ENCODE results near the gene MED22. TPM values are rescaled to one million over a fixed set of nuclear protein-coding genes. Genes with fewer than 3 reads are reported as not detected.
"Not testable (repeated sequence)": the region's sequence is repeated elsewhere in the genome, so short reads cannot be mapped to it uniquely, and the experiment has no call there.

Gene MED22
- total and polyA plus RNA-seq, 2 donors: 17.3 to 42.7 TPM

DNA sequence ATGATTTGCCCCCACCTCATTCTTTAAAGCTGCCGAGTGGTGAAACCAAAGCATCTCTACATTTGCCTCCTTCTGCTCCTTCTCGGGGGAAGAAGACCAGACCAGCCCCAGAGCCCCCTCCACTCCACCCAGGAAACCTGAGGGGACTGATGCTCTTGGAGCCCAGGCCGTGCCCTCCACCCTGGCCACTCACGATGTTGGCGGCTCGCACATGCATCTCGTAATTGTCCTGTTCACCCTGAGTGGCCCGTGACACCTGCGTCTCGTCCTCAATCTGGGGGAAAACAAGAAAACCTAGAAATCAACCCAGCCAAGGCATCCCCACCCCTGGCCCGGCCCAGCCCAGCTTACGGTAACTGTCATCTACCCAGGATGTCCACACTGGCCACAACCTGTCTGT, 3.0 kb downstream of the MED22 start:
- Histone ChIP-seq H3K4me1 (ENCODE audit: insufficient read depth) (no peaks in the 10 kb centered on the region), H3K36me3 (ENCODE audit: insufficient read depth) (peaks cover 11% of the 10 kb centered on the region), H3K4me3 (ENCODE audit: low read depth, low read length) (no peak overlapping the region), H3K27ac (ENCODE audit: low read depth) (no peak overlapping the region)
- no peak for DNase-seq (ENCODE audit: extremely low spot score)
- 94% methylated on average over 12 of the region's 12 CpGs for WGBS

DNA sequence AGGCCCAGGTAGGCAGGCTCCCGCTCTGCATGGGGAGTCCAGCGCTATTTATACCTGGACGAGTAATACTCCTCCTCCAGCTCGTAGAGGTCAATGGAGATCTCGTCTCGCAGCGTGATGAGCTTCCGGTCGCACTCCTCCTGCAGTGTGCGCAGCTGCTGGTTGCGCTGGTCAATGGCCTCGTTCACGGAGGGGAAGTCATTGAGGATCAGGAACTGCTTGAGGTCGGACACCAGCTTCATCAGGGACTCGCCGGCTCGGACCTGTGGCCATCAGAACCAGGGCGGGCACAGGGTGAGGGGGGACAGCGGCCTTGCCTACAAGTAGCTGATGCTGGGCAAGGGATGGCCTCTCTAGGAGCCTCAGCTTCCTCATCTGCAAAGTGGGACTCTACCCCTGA, 3.9 kb downstream of the MED22 start:
- Histone ChIP-seq H3K4me1 (ENCODE audit: insufficient read depth) (no peaks in the 10 kb centered on the region), H3K4me3 (ENCODE audit: low read depth, low read length) (no peak overlapping the region), H3K36me3 (ENCODE audit: insufficient read depth) (peaks cover 9% of the 10 kb centered on the region), H3K27ac (ENCODE audit: low read depth) (no peak overlapping the region)
- WGBS: 95% methylated on average over 19 of the region's 19 CpGs
- no peak for DNase-seq (ENCODE audit: extremely low spot score)

DNA sequence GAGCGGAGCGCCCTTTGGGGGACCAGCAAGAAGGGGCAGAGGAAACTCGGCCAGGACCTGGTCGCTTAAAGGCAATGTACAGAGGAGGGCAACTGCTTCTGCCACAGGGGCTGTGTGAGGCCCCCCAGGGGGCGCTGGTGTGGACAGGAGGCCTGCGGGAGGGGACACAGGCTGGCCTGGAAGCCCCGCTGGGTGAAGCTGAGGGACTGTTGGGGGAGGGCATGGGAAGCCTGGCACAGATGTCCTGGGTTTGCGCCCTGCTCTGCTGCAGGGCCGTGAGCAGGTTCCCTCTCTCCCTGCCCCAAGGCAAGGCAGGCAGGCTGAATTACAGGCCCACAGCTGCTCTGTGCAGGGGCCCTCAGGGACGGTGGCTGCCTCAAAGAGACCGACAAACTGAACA, 5.4 kb downstream of the MED22 start:
- H3K4me1 ChIP-seq (ENCODE audit: insufficient read depth): no peaks in the 10 kb centered on the region
- 82% methylated on average over 11 of the region's 11 CpGs for WGBS
- H3K36me3 ChIP-seq (ENCODE audit: insufficient read depth): peaks cover 9% of the 10 kb centered on the region

DNA sequence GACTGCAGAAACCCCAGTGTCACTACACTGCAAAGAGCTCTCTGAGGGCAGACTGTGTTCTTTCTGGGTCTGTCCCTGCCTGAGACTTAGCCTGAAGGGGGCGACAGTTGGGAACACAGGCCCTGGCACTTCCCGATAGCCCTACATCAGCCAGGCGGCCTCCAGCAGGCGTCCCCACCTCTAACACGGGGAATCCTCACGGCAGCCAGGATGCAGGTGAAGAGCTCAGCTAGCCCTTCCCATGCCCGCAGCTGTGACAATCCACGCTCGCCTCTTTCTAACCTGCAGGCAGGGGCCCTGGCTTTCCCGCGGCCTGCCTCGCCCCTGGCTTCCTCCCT, 5.9 kb downstream of the MED22 start:
- H3K36me3 ChIP-seq (ENCODE audit: insufficient read depth): peaks cover 9% of the 10 kb centered on the region
- WGBS: 74% methylated on average over 12 of the region's 12 CpGs
- H3K4me3 ChIP-seq (ENCODE audit: low read depth, low read length): no peak overlapping the region

More for the DNA sequence above, 5.4 kb downstream of the MED22 start:
- Histone ChIP-seq H3K4me3 (ENCODE audit: low read depth, low read length) (no peak overlapping the region), H3K27ac (ENCODE audit: low read depth) (no peak overlapping the region)
- DNase-seq (ENCODE audit: extremely low spot score): no peak

DNA sequence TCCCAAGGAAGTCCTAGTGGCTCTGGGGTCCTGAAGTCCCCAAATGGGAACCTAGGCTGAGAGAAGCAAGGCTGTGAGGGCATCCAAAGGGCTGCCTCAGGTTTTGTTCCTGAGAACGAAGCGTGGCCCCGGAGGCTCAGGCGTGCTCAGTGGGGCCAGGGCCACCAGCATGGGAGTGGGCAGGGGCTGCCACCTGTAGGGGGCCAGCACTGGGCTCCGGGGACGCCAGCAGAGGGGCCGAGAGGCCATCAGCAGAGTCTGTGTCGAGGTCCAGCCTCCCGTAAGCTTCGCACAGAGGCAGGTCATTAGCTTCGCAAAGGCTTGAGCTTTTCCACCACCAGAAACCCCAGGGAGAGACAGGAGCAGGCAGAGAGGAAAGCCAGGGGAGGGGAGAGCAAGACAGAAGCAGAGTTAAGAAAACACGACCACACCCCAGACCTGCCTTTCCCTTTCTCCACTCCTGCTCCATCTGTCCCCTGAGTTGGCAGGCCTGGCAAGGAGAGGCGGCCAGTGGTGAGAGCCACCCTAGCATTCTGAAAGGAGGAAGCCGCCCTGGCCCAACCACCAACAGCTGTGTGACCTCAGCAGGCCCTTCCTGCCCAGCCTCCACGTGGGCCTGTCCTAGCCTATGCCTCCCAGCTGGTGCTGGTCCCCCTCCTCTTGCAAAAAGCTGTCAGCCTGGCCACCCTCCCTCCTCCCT, 6.4 kb downstream of the MED22 start:
- Histone ChIP-seq H3K36me3 (ENCODE audit: insufficient read depth) (peaks cover 9% of the 10 kb centered on the region), H3K4me1 (ENCODE audit: insufficient read depth) (no peaks in the 10 kb centered on the region), H3K4me3 (ENCODE audit: low read depth, low read length) (no peak overlapping the region), H3K27ac (ENCODE audit: low read depth) (no peak overlapping the region)
- 87% methylated on average over 15 of the region's 15 CpGs for WGBS
- no peak for DNase-seq (ENCODE audit: extremely low spot score)

More for the DNA sequence above, 5.9 kb downstream of the MED22 start:
- no peak overlapping the region for H3K27ac ChIP-seq (ENCODE audit: low read depth)
- DNase-seq (ENCODE audit: extremely low spot score): no peak
- H3K4me1 ChIP-seq (ENCODE audit: insufficient read depth): no peaks in the 10 kb centered on the region

DNA sequence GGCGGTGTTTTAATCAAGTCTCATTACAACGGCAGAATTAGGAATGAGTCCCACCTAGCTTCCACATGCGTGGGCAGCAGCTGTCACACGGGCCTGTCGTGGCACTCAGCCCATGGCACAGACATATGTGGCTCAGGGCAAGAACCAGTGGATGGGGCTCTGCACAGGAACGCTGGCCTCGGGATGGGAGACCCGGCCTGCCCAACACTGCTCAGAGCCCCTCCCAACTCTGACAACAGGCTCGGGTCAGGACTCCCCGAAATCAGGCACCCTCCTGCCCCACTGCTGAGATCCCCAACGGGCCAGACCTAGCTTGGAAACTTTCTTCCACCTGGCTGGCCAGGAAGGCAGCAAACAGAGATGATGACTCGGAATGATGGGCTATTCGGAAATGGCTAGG, 7.0 kb downstream of the MED22 start:
- Histone ChIP-seq H3K4me3 (ENCODE audit: low read depth, low read length) (no peak overlapping the region), H3K4me1 (ENCODE audit: insufficient read depth) (no peaks in the 10 kb centered on the region), H3K36me3 (ENCODE audit: insufficient read depth) (peaks cover 9% of the 10 kb centered on the region), H3K27ac (ENCODE audit: low read depth) (no peak overlapping the region)
- 89% methylated on average over 13 of the region's 13 CpGs for WGBS
- no peak for DNase-seq (ENCODE audit: extremely low spot score)

DNA sequence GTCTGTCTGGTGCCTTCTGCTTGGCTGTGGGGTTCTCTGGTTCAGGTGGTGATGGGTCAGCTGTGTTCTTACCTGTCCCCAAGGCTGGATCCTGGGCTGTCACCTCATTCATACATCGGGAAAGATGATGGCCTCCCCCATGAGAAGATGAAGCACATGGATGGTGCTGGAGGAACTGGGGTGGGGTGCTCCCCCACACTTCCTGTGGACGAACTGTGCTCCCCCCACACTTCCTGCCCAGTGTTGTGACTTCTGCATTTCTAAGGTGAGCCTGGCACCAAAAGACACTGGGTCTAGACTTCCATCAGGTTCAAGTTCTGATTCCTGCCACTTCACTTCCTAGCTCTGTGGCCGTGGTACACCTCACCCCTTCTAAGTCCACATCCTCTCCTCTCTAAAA, 7.7 kb downstream of the MED22 start:
- Histone ChIP-seq H3K36me3 (ENCODE audit: insufficient read depth) (peaks cover 9% of the 10 kb centered on the region), H3K27ac (ENCODE audit: low read depth) (no peak overlapping the region)
- no peak for DNase-seq (ENCODE audit: extremely low spot score)

DNA sequence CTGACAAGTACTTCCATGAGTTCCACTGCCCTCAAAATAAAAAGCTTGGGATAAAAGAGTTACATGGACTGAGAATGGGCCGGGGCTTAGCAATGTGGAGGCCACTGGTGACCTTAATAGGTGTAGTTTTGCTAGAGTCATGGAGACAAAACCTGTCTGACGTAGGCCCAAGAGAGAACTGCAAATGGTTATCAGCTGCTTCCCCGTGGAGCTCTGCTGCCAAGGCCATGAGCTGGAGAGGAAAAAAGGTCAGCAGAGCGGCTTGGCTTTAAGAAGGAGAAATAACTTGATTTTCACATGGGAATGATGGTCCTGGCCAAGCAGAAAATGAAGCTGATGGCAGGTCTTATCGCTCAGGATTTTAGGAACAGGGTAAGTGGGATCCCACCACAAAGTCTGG, 8.3 kb downstream of the MED22 start:
- Histone ChIP-seq H3K36me3 (ENCODE audit: insufficient read depth) (peaks cover 9% of the 10 kb centered on the region), H3K27ac (ENCODE audit: low read depth) (no peak overlapping the region), H3K4me1 (ENCODE audit: insufficient read depth) (peaks cover 1% of the 10 kb centered on the region), H3K4me3 (ENCODE audit: low read depth, low read length) (no peak overlapping the region)
- WGBS: 79% methylated on average over 5 of the region's 5 CpGs
- DNase-seq (ENCODE audit: extremely low spot score): no peak

More for the DNA sequence above, 7.7 kb downstream of the MED22 start:
- Histone ChIP-seq H3K4me1 (ENCODE audit: insufficient read depth) (no peaks in the 10 kb centered on the region), H3K4me3 (ENCODE audit: low read depth, low read length) (no peak overlapping the region)
- WGBS: 75% methylated on average over 3 of the region's 3 CpGs

DNA sequence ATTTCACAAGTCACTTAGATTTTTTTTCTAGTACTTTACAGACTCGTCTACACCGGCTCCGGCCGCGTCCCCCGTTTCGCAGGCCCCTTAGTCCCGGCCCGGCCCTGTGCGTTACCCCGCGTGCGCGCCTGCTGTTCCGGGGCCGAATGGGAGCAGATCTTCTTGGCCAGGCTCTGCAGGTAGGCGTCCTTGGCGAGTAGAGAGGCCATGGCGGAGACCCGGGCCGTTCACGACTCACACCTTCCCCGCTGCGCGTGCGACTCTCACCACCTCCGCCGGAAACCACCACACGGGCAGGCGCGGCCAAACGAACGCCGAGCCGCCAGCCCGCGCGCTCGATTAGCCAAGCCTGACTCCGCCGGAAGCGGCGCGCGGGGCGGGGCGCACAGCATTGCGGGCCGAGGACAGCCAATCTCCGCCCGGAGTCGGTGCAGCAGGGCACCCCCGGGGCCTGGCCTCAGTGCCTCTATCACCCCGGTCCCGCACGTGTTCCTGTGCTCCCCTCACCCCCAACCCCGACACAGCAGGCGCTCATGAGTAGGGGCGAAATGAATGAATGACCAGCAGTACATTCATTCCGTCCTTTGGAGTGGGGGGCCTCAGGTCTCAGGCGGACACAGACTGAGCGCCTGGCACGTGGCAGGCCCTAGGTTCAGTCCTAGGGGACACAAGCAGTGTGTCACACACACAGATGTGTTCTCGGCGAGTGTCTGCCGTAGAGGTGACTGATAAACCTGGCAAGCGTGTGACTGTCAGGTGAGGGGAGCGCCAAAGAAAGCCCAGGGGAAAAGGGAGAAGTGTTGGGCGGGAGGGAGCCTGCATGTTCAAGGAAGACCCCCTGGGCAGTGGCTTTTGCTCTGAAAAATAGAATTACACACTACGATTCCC, 11.8 kb downstream of the MED22 start, which contains the start of gene SURF6:
TSS of gene SURF6 (minus strand) at position 265 of the 888 bp plus-strand sequence. CDS start at position 209, 56 bp downstream.
- Histone ChIP-seq H3K4me3 (ENCODE audit: low read depth, low read length) (peak within 1 kb of the TSS; percentile 77), H3K27ac (ENCODE audit: low read depth) (peak within 1 kb of the TSS; percentile 24), H3K4me1 (ENCODE audit: insufficient read depth) (peaks cover 3% of the 10 kb centered on the region), H3K36me3 (ENCODE audit: insufficient read depth) (peaks cover 3% of the 10 kb centered on the region)
- WGBS: 3% methylated on average over 70 of the region's 70 CpGs
- DNase-seq (ENCODE audit: extremely low spot score): peak; percentile 52

DNA sequence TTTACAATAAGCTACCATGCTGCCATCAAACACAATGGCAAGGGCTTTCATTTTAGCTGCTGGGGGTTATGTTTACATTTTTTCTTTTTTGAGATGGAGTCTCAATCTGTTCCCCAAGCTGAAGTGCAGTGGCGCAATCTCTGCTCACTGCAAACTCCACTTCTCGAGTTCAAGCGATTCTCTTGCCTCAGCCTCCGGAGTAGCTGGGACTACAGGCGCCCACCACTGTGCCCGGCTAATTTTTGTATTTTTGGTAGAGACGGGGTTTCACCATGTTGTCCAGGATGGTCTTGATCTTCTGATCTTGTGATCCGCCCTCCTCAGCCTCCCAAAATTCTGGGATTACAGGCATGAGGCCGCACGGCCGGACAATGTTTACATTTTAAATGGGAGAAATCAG, 13.0 kb downstream of the MED22 start:
- 74% methylated on average over 11 of the region's 11 CpGs for WGBS

DNA sequence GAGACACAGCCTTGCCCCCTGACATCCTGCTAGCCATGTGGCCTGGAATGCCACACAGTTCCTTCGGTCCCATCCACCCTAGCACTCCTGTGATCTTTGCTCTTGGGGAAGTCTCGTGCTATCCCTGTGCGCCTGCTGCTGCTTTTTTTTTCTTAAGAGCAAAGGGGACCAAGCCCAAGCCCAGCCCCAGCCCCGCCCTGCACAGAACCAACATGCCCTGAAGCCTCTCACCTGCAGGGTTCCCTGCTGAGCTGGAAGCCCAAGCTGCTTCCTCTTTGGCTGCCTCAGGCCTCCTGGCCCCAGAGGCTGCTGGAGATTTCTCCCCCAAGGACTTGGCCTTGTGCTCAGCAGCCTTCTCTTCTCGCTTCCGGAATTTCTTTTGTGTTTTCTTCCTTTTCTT, 13.8 kb downstream of the MED22 start:
- Histone ChIP-seq H3K4me1 (ENCODE audit: insufficient read depth) (peaks cover 3% of the 10 kb centered on the region), H3K4me3 (ENCODE audit: low read depth, low read length) (no peak overlapping the region), H3K36me3 (ENCODE audit: insufficient read depth) (peaks cover 3% of the 10 kb centered on the region), H3K27ac (ENCODE audit: low read depth) (no peak overlapping the region)
- DNase-seq (ENCODE audit: extremely low spot score): no peak
- 93% methylated on average over 6 of the region's 6 CpGs for WGBS

More for the DNA sequence above, 13.0 kb downstream of the MED22 start:
- DNase-seq (ENCODE audit: extremely low spot score); H3K4me3 ChIP-seq (ENCODE audit: low read depth, low read length); H3K27ac ChIP-seq (ENCODE audit: low read depth); H3K4me1 ChIP-seq (ENCODE audit: insufficient read depth); H3K36me3 ChIP-seq (ENCODE audit: insufficient read depth): not testable (repeated sequence)

DNA sequence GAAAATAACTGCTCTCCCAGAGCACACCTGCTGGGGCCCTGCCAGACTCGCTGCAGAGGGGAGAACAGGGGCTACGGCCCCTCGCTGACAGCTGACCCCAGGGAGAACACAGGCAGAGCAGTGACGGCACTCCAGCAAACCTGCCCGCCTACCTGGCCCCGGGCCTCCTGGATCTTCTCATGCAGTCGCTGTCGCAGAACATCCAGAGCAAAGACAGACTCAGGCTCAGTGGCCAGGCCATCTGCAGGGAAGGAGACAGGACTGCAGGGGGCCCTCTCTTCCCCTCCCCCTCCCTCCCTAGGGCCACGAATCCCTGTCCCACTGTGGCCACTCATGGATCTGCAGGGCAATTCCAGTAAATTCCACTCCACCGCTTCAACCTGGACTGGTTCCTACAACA, 14.4 kb downstream of the MED22 start:
- no peak overlapping the region for H3K4me3 ChIP-seq (ENCODE audit: low read depth, low read length)
- no peak overlapping the region for H3K27ac ChIP-seq (ENCODE audit: low read depth)
- DNase-seq (ENCODE audit: extremely low spot score): no peak
- 92% methylated on average over 10 of the region's 10 CpGs for WGBS
- peaks cover 3% of the 10 kb centered on the region for H3K4me1 ChIP-seq (ENCODE audit: insufficient read depth)
- peaks cover 3% of the 10 kb centered on the region for H3K36me3 ChIP-seq (ENCODE audit: insufficient read depth)

DNA sequence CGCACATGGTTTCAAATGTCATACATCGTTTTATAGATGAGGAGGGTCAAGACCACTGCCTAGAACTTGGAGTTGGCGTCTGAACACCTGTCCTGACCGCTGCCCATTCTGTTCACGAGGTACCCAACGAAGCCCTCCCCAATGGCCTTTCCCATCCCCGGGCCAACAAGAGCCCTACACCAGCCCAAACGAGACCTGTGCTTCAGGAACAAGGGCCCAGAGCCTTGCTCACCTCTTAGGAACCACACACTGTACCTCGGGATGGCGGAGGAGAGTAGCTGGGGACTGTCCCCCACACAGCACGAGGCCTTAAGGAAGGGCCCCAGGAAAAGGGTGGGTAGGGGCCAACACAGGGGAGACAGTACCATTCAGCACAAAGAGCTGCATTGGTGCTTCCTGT, 14.9 kb downstream of the MED22 start:
- Histone ChIP-seq H3K36me3 (ENCODE audit: insufficient read depth) (peaks cover 3% of the 10 kb centered on the region), H3K4me1 (ENCODE audit: insufficient read depth) (peaks cover 3% of the 10 kb centered on the region), H3K4me3 (ENCODE audit: low read depth, low read length) (no peak overlapping the region), H3K27ac (ENCODE audit: low read depth) (no peak overlapping the region)
- 91% methylated on average over 11 of the region's 11 CpGs for WGBS
- no peak for DNase-seq (ENCODE audit: extremely low spot score)

DNA sequence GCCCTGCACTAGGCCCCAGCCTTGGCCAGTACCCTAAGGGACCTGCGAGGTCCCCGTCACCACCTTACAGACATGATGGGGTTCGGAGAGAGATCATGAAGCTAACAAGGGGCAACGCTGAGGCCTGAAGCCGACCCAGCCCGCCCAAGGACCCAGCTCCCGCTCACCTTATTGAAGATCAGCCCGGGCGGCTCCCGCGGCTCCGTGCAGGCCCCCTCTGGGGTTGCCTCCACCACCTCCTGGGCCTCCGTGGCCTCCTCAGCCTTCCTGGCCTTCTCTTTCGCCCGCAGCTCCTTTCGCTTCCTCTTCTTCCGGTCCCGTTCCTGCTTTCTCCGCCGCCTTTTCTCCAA, 15.6 kb downstream of the MED22 start:
- peaks cover 3% of the 10 kb centered on the region for H3K36me3 ChIP-seq (ENCODE audit: insufficient read depth)
- H3K4me3 ChIP-seq (ENCODE audit: low read depth, low read length): no peak overlapping the region
- H3K4me1 ChIP-seq (ENCODE audit: insufficient read depth): peaks cover 3% of the 10 kb centered on the region
- no peak overlapping the region for H3K27ac ChIP-seq (ENCODE audit: low read depth)
- DNase-seq (ENCODE audit: extremely low spot score): no peak
- 89% methylated on average over 20 of the region's 20 CpGs for WGBS
